ENCODE data around the gene GPT2.

GPT2 gene

DNA sequence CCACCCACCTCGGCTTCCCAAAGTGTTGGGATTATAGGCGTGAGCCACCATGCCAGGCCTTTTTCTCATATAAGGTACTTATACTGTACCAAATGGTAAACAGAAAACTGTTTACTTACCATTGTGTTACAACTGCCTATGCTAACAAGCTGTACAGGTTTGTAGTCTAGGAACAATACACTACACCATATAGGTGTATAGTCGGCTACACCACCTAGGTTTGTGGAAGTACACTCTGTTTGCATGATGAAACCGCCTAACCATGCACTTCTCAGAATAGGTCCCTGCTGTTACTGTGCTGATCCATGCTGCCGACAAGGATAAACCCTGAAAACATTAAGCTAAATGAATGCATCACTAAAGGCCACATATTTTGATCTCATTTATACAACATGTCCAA is 70.4 kb downstream of the GPT2 start:
- Histone ChIP-seq H2AFZ (ENCODE audit: low read depth, low read length) (no peak overlapping the region), H3K36me3 (ENCODE audit: insufficient read depth, low read length) (peaks cover 43% of the 10 kb centered on the region)

DNA sequence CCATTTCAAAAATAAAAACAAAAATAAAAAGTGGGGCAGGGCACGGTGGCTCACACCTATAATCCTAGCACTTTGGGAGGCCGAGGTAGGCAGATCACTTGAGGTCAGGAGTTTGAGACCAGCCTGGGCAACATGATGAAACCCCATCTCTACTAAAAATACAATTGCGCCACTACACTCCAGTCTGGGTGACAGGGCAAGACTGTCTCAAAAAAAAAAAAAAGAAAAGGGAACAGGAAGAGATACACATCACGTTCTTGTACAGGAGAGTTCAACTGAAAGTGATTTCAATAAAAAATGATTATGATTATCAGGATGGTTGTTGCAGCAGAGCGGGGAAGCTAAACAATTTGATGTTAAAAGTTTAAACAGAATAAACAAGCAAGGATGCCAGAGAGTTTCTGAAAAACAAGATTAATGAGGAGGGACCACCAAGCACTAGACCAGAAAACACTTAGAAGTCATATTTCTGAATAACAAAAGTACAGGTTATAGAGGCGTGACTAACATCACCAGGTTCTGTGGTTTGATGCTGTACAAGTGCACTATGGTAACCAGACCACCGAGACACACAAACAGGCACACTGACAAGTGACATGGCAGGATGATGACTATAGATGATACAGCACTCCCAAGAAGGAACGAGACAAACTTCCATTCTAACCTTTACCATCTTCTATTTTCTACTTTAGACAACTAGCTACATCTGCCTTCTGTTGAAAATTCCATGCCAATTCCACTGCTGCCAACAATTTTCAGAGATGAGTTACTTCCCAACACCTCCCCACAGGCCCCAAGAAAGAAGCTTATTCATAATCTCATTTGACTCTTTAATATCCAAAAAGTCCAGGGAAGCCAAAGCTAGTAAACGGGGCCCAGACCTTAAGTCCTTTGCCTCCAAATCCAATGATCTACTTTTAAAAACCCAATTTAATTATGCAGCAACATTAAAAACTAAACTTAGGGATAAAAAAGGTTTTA is 77.5 kb downstream of the GPT2 start:
- peaks cover 91% of the 10 kb centered on the region for H3K36me3 ChIP-seq (ENCODE audit: insufficient read depth, low read length)
- H3K4me1 ChIP-seq (ENCODE audit: insufficient read depth, low read length), result no peaks in the 10 kb centered on the region
- H3K27me3 ChIP-seq (ENCODE audit: insufficient read depth, low read length), result no peaks in the 10 kb centered on the region
- no peaks in the 10 kb centered on the region for H3K9me3 ChIP-seq (ENCODE audit: low read length)
- H3K4me3 ChIP-seq (ENCODE audit: low read length), result no peak overlapping the region
- no peak overlapping the region for H2AFZ ChIP-seq (ENCODE audit: low read depth, low read length)

More for the DNA sequence above, 70.4 kb downstream of the GPT2 start:
- Histone ChIP-seq H3K4me1 (ENCODE audit: insufficient read depth, low read length) (no peaks in the 10 kb centered on the region), H3K27me3 (ENCODE audit: insufficient read depth, low read length) (no peaks in the 10 kb centered on the region), H3K9me3 (ENCODE audit: low read length) (no peaks in the 10 kb centered on the region), H3K4me3 (ENCODE audit: low read length) (no peak overlapping the region)

DNA sequence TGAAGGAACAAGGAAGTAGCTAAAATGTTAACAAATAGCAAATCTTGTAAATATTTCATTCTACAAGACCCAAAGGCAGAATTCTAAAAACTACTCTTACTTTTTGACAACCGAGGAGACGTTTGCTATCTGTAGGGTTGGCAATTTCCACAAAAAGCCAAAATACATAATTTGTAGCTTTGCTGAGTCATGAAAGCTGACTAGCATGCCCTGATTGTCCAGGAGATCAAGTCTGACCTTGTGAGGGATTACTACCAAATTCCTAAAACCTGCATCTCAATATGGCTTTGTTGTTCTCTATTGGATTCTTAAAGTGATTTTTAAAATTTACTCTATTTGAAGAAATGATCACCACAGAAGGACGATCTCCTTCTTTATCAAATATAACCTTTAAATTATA is 78.5 kb downstream of the GPT2 start:
- Histone ChIP-seq H3K27me3 (ENCODE audit: insufficient read depth, low read length) (no peaks in the 10 kb centered on the region), H3K4me1 (ENCODE audit: insufficient read depth, low read length) (no peaks in the 10 kb centered on the region), H3K36me3 (ENCODE audit: insufficient read depth, low read length) (peaks cover 91% of the 10 kb centered on the region), H2AFZ (ENCODE audit: low read depth, low read length) (no peak overlapping the region), H3K9me3 (ENCODE audit: low read length) (no peaks in the 10 kb centered on the region), H3K4me3 (ENCODE audit: low read length) (no peak overlapping the region)

DNA sequence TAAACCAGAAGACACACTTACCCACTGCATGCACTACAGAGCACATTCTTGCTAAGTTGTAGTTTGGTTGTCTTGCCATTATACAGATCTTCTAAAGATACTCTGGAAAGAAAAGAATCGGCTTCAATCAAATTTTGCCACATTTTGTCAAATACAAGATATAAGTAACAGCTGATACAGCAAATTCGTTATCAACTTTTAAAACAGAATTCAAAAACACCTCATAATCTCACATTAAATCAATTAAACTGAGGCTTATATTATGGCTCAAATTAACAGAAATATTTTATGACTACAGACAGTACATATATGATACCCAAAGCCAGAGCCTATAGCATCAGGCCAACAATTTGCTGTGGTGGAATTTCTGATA is 83.9 kb downstream of the GPT2 start:
- Histone ChIP-seq H3K36me3 (ENCODE audit: insufficient read depth, low read length) (peaks cover 67% of the 10 kb centered on the region), H3K4me1 (ENCODE audit: insufficient read depth, low read length) (peaks cover 40% of the 10 kb centered on the region), H3K27me3 (ENCODE audit: insufficient read depth, low read length) (no peaks in the 10 kb centered on the region), H3K4me3 (ENCODE audit: low read length) (no peak overlapping the region), H2AFZ (ENCODE audit: low read depth, low read length) (no peak overlapping the region), H3K9me3 (ENCODE audit: low read length) (no peaks in the 10 kb centered on the region)

DNA sequence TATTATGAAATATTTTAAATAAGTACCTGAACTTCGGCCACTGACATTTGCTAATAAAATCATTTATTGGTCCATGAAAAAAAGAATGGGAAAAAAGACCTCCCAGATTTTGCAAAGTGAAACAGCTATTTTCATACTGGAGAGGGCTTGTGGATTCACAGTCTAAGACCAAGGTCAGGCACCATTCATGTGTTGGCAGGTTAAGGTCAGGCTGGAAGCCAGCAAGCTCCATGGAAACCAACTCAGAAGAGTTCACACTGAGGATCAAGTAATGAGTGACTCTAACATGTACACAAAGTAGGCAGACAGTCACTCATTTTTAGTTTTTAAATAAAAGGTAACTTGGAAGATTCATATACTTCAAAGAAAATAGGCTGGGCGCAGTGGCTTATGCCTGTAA is 85.9 kb downstream of the GPT2 start:
- H2AFZ ChIP-seq (ENCODE audit: low read depth, low read length), result no peak overlapping the region
- peaks cover 46% of the 10 kb centered on the region for H3K4me1 ChIP-seq (ENCODE audit: insufficient read depth, low read length)
- no peaks in the 10 kb centered on the region for H3K9me3 ChIP-seq (ENCODE audit: low read length)
- H3K27me3 ChIP-seq (ENCODE audit: insufficient read depth, low read length), result no peaks in the 10 kb centered on the region
- H3K36me3 ChIP-seq (ENCODE audit: insufficient read depth, low read length), result peaks cover 47% of the 10 kb centered on the region
- no peak overlapping the region for H3K4me3 ChIP-seq (ENCODE audit: low read length)

DNA sequence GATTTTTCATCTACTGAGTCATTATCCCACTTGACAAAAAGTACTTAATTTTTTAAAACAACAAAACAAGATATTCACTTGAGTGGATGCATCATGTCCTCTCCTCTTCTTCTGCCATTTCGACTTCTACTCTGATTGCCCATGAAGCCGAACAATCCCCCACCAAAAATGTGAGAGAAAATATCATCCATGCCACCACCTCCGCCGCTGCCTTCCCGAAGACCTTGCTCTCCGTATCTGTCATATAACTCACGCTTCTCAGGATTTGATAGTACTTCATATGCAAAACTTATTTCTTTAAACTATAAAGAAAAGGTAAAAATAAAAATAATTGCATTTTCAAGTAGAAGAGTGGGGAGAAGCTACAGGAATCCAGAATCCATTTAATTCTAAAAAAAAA is 87.1 kb downstream of the GPT2 start:
- no peak overlapping the region for H2AFZ ChIP-seq (ENCODE audit: low read depth, low read length)
- no peaks in the 10 kb centered on the region for H3K9me3 ChIP-seq (ENCODE audit: low read length)
- H3K4me3 ChIP-seq (ENCODE audit: low read length), result no peak overlapping the region
- peaks cover 46% of the 10 kb centered on the region for H3K4me1 ChIP-seq (ENCODE audit: insufficient read depth, low read length)
- H3K27me3 ChIP-seq (ENCODE audit: insufficient read depth, low read length), result no peaks in the 10 kb centered on the region
- H3K36me3 ChIP-seq (ENCODE audit: insufficient read depth, low read length), result peaks cover 36% of the 10 kb centered on the region

DNA sequence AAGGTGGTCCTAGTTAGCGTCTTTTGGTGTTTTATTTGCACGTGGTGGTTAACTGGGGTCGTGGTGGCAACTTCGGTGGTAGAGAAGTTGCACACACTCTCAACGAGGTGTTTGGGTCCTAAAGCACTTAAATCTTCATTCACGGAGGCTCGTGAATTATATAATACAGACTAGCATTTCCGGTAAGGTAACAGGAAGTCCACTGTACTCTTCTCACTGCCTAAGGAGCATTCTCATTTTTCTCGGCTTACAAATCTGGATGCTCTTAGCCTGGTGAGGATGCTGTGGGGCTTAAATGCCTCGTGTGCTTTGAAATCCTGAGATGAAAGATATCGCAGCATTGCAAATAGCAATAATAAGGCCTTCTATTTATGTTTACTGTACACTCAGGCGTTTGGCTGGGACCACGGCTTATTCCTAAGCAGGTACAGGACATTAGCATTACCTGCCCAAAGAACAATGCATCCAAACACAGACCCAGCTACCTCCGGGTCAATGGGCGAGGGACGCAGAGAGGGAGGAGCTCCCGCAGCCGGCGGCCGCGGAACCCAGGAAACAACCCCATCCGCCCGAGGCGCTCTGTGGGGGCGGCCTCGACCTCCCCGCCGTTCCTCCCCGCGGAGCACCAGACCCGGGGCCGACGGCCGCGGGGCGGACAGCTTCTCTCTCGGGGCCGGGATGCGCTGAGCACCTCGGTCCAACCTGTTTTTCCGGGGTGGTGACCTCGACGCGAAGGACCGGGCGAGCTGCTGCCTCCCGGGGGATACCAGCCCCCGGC is 88.5 kb downstream of the GPT2 start:
- H3K36me3 ChIP-seq (ENCODE audit: insufficient read depth, low read length), result peaks cover 22% of the 10 kb centered on the region
- peak overlapping the region; percentile 94 for H3K4me3 ChIP-seq (ENCODE audit: low read length)
- no peaks in the 10 kb centered on the region for H3K27me3 ChIP-seq (ENCODE audit: insufficient read depth, low read length)
- H3K9me3 ChIP-seq (ENCODE audit: low read length), result no peaks in the 10 kb centered on the region
- H3K4me1 ChIP-seq (ENCODE audit: insufficient read depth, low read length), result peaks cover 46% of the 10 kb centered on the region
- H2AFZ ChIP-seq (ENCODE audit: low read depth, low read length), result peak overlapping the region; percentile 63

DNA sequence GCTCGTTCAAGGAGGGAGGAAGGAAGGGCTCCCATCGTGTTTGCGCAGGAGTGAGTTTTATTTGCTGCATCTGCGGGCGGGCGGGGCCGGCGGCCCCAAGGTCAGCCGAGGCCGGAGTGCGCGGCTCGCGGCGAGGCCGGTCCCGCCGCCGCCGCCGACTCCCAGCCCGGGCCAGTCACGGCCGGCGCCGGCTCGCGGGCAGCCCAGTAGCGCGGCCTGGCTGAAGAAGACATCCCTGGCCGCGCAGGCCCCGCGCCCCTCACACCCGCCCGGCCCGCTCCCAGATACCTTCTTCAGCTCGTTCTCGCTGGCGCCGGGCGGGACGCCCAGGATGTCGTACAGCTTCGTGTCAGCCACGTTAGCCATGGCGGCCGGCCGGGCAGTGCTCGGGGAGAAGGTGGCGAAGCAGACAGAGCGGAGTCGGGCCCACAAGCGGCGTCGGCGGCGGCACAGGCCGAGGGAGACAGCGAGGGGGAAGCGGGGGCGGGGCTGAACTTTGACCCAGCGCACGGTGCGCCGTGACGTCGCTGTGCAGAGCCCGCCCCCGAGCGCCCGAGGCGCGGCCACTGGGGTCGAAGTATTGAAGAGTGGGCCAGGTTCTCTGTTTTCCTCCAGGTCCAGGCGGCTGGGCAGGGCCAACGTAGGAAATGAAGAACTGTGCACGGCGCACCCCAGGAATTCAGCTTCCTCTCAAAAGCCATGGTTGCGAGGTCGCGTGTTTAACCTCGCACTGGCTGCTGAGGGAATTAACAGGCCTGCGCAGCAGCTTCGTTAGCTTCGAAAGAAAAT is 89.2 kb downstream of the GPT2 start, which contains the start of gene DNAJA2:
DNAJA2 (minus strand) TSS at position 468 of the 789 bp plus-strand sequence; CDS start at position 366, 102 bp downstream.
- Histone ChIP-seq H2AFZ (ENCODE audit: low read depth, low read length) (peak within 1 kb of the TSS; percentile 63), H3K36me3 (ENCODE audit: insufficient read depth, low read length) (peaks cover 14% of the 10 kb centered on the region), H3K27me3 (ENCODE audit: insufficient read depth, low read length) (no peaks in the 10 kb centered on the region), H3K4me3 (ENCODE audit: low read length) (peak within 1 kb of the TSS; percentile 94), H3K4me1 (ENCODE audit: insufficient read depth, low read length) (peaks cover 46% of the 10 kb centered on the region), H3K9me3 (ENCODE audit: low read length) (no peaks in the 10 kb centered on the region)

DNA sequence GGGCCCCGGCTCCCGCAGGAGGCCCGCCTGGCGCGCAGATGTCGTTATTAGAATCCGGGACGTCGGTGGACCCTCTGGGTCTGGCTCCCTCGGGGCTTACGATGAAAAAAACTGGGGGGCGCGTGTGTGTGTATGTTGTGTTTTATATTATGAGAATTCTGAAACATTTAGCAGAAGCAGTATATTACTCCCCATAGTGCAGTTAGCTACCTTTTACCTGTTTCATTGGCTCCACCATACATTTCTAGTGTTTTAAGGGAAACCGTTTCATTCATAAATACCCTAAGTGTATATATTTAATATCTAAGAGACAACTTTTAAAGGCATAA is 89.8 kb downstream of the GPT2 start:
- Histone ChIP-seq H3K4me1 (ENCODE audit: insufficient read depth, low read length) (peaks cover 41% of the 10 kb centered on the region), H3K27me3 (ENCODE audit: insufficient read depth, low read length) (no peaks in the 10 kb centered on the region), H3K9me3 (ENCODE audit: low read length) (no peaks in the 10 kb centered on the region), H3K36me3 (ENCODE audit: insufficient read depth, low read length) (peaks cover 9% of the 10 kb centered on the region), H3K4me3 (ENCODE audit: low read length) (peak overlapping the region; percentile 94), H2AFZ (ENCODE audit: low read depth, low read length) (peak overlapping the region; percentile 63)

DNA sequence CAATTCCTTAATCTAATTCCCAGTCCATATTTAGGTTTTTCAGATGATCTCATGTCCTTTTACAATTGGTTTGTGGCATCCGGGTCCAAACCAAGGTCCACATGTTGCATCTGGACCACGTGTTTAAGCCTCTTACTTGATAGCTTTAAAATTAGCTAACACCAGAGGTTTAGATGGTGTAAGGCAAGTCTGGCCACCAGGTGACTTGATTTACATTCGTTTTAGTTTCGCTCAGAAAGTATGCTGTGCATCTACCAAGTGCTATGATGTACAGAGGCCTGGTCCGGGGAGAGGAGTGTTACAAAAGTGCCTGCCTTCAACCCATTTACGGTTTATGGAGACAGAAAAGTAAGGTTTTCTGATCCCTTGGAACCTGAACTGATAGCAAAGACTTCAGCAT is 90.2 kb downstream of the GPT2 start:
- H3K27me3 ChIP-seq (ENCODE audit: insufficient read depth, low read length), result no peaks in the 10 kb centered on the region
- peak overlapping the region; percentile 63 for H2AFZ ChIP-seq (ENCODE audit: low read depth, low read length)
- peak overlapping the region; percentile 94 for H3K4me3 ChIP-seq (ENCODE audit: low read length)
- no peaks in the 10 kb centered on the region for H3K9me3 ChIP-seq (ENCODE audit: low read length)
- peaks cover 37% of the 10 kb centered on the region for H3K4me1 ChIP-seq (ENCODE audit: insufficient read depth, low read length)
- H3K36me3 ChIP-seq (ENCODE audit: insufficient read depth, low read length), result peaks cover 8% of the 10 kb centered on the region

DNA sequence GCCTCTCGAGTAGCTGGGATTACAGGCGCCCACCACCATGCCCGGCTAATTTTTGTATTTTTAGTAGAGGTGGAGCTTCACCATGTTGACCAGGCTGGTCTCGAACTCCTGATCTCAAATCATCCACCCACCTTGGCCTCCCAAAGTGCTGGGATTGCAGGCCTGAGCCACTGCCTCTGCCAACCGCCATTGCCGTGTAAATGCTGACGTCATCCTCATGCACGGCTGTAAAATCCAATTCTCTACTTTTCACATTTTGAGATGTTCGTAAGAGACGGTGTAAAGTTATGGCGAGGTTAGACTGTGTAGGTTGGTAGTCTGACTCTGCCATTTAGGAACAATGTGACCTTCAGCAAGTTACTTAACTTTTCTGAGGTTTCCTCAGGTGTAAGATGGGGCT is 91.0 kb downstream of the GPT2 start:
- H3K27me3 ChIP-seq (ENCODE audit: insufficient read depth, low read length), result no peaks in the 10 kb centered on the region
- no peak overlapping the region for H3K4me3 ChIP-seq (ENCODE audit: low read length)
- peaks cover 8% of the 10 kb centered on the region for H3K36me3 ChIP-seq (ENCODE audit: insufficient read depth, low read length)
- H3K4me1 ChIP-seq (ENCODE audit: insufficient read depth, low read length), result peaks cover 29% of the 10 kb centered on the region
- H3K9me3 ChIP-seq (ENCODE audit: low read length), result no peaks in the 10 kb centered on the region
- no peak overlapping the region for H2AFZ ChIP-seq (ENCODE audit: low read depth, low read length)

DNA sequence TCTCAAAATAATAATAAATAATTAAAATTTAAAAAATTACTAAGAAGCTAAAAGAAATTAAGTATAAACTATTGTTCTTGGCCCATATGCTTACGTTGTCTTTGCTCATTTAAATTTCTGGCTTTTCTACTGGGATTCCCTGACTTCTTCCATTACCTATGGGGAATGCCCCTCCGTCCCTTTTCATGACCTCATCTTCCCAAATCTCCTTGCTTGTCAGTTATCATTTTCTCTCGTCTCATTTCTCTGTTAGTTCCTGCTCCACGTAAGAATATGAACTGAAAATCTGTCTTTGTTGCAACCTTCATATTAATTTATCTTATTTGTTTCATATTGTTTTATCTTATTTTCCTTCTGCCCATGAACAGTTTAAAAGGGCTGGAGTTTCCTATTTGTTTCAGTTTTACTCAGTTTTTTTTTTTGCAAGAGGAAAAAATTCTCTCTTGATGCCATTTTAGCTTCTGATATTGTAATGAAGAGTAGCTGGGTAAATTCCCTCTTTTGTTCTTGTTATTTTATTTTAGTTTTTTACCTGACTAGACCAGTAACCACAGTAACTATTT is 91.8 kb downstream of the GPT2 start:
- Histone ChIP-seq H3K36me3 (ENCODE audit: insufficient read depth, low read length) (peaks cover 7% of the 10 kb centered on the region), H2AFZ (ENCODE audit: low read depth, low read length) (no peak overlapping the region), H3K4me1 (ENCODE audit: insufficient read depth, low read length) (peaks cover 23% of the 10 kb centered on the region), H3K27me3 (ENCODE audit: insufficient read depth, low read length) (no peaks in the 10 kb centered on the region), H3K9me3 (ENCODE audit: low read length) (no peaks in the 10 kb centered on the region), H3K4me3 (ENCODE audit: low read length) (no peak overlapping the region)
